Measurements from ENCODE around the gene PRR20G. TPM values are rescaled to one million over a fixed set of nuclear protein-coding genes. Genes with fewer than 3 reads are reported as not detected.

PRR20G gene
- total and polyA plus RNA-seq, 2 donors (not counting 3 experiments of a cell fraction or from before 2014, with no cell fraction given), result not detected

GRCh38 chr3:127261925-127262324 is 25.9 kb downstream of the PRR20G start:
- Histone ChIP-seq H4K20me1 (replicated peaks; ENCODE audit: control insufficient read depth, extremely low read depth, insufficient read depth, low read length) (no peaks in the 10 kb centered on the region), H3K9ac (replicated peaks; ENCODE audit: extremely low read depth, insufficient read depth, low read length) (no peak overlapping the region), H2AFZ (ENCODE audit: low read depth, low read length) (no peak overlapping the region), H3K4me1 (ENCODE audit: control insufficient read depth, extremely low read depth, insufficient read depth, low read length) (no peaks in the 10 kb centered on the region), H3K9me3 (replicated peaks; ENCODE audit: control insufficient read depth, insufficient read depth, low read length) (no peaks in the 10 kb centered on the region), H3K9me1 (replicated peaks; ENCODE audit: control insufficient read depth, extremely low read depth, insufficient read depth, low read length) (no peaks in the 10 kb centered on the region), H3K36me3 (ENCODE audit: control insufficient read depth in 2 of 2, extremely low read depth in 1 of 2, insufficient read depth in 2 of 2, low read length in 2 of 2) (no peaks in the 10 kb centered on the region), H3K4me3 (replicated peaks in 1 of 3; ENCODE audit: insufficient read depth in 1 of 3, low read depth in 1 of 3, low read length in 3 of 3) (no peak overlapping the region), H3K79me2 (ENCODE audit: control insufficient read depth, insufficient read depth, low read length) (no peaks in the 10 kb centered on the region), H3K4me2 (ENCODE audit: insufficient read depth, low read length) (no peak overlapping the region), H3K27ac (ENCODE audit: insufficient read depth, low read depth, low read length) (no peak overlapping the region), H3K27me3 (ENCODE audit: control insufficient read depth in 2 of 2, insufficient read depth in 2 of 2, low read length in 2 of 2) (no peaks in the 10 kb centered on the region)
- TF ChIP-seq POLR2A (IDR thresholded peaks at IDR 0.05; ENCODE audit: low read depth, low read length) (no peak), EZH2 (IDR thresholded peaks at IDR 0.05; ENCODE audit: borderline replicate concordance, low read depth, low read length, severe bottlenecking) (no peak), MAX (IDR thresholded peaks at IDR 0.05; ENCODE audit: insufficient read depth, insufficient read length) (no peak), MYC (IDR thresholded peaks at IDR 0.05; ENCODE audit: low read depth, low read length) (no peak), POLR2AphosphoS5 (IDR thresholded peaks at IDR 0.05; ENCODE audit: insufficient read depth, low read depth, low read length) (no peak), CTCF (IDR thresholded peaks at IDR 0.05; ENCODE audit: extremely low read depth in 1 of 2, insufficient read depth in 1 of 2, low read depth in 1 of 2, low read length in 2 of 2) (no peak), GATA2 (IDR thresholded peaks at IDR 0.05; ENCODE audit: insufficient read depth, insufficient read length, low read depth, low read length) (no peak), JUN (IDR thresholded peaks at IDR 0.05; ENCODE audit: borderline replicate concordance, insufficient read depth, insufficient read length, low read depth) (no peak)
- ChIA-PET POLR2A (no interaction called here), CTCF (no interaction called here)
- intact Hi-C loops (cut with micrococcal nuclease) (no loop called here), dilution Hi-C loops (cut with MboI; ENCODE audit: extremely low pct_ligation_motif_present, low sequenced_read_pairs) (no loop called here)
- FAIRE-seq (no peak), DNase-seq (ENCODE audit: low read depth, low spot score) (no peak)
- no TSS peak for BruUV-seq (replicated peaks)
